UCSD-AML1 (cell line): ENCODE results near the gene RHEBL1.

Experiments
- DNase-seq: peaks from one replicate; lab custom pipeline; 2025; ENCODE audit not compliant: unreplicated experiment; lab: John Stamatoyannopoulos, UW

RHEBL1 gene, protein sequence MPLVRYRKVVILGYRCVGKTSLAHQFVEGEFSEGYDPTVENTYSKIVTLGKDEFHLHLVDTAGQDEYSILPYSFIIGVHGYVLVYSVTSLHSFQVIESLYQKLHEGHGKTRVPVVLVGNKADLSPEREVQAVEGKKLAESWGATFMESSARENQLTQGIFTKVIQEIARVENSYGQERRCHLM

DNA sequence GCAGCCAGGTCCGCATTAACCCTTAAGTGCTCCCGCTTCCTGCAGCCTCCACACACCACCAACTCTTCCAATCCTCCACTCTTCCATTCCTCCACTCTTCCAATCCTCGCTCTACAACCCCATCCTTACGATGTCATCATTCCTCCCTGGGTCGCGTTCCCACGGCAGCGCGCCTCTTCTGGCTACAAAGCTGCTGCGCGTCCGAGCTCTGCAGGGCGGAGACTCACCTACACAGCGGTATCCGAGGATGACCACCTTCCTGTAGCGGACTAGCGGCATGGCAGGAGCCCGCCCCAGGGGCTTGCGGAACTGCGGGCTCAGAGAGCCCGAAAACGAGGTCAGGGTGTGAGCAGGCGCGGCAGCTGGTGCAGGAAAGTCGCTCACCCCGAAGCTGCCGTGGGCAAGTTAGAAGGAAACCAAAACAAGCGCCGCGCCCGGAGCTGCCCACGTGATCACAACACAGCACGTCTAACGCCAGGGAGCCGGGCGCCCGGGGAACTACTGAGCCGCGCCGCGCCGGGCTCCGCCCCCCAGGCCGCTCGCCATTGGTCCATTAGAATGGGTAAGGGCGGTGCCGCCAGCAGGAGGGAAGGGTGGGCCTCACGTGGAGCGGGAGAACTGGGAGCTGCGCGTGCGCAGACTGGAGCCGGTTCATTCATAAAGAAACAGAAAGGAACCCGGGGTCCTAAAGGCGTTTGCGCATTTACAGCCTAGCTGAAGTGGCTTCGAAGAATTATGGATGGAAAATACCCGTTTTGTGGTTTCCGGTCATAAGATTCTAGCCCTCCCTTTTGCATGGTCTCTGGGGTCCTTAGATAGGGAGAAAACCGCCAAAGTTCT, at the start of gene RHEBL1:
Gene RHEBL1 (minus strand): TSS at position 473 of the 840 bp plus-strand sequence. CDS start 194 bp downstream, at position 279.
- peak; percentile 99 for DNase-seq

DNA sequence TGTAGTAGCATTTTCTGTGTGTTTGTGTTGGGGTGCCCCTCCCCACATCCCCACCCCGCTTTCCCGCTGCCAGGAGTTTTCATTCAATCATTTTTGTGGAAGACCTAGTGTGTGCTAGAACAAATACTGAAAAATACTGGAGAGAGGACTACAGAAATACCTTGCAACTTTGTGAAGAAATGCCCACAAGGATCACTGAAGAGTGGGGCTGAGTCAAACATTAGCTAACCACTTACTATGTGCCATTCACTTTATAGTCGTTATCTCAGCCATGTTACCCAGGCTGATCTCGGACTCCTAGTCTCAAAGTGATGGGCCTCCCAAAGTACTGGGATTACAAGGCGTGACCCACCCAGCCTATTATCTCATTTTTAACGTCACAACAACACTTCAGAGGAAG, 41.4 kb upstream of the RHEBL1 start:
- no peak for DNase-seq

DNA sequence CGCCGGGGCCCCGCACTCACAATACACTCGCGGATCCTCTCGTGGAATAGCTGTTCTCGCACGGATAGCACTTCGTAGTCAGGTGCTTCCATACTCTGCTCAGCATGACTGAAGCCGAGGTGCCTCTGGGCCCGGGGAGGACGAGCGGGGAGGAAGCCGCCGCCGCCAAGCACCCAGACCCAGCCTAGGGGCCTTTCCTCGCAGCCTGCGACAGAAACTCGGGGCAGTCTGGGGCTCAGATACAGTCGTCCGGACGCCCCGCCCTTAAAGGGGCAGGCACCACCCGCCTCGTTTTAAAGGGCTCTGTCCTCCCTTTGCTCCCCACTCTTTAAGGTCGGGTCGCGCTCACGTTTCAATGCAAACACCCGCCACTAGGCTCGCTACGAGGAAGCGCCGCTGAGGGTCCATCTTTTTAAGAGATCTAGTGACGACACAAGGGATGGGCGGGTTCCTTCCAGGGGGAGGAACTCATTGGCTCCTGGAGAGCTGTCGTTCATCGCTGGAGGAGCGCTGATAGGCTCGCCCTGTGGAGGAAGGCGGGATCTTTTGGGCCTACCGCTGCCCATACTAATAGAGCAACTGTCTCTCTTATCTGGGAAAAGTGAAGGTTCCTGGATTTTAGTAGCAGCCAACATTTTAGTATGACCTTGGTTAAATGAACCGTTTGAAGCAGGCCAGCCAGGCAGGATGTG, 40.8 kb upstream of the RHEBL1 start, which contains the start of gene LMBR1L:
Gene LMBR1L (minus strand): TSS at position 384 of the 692 bp plus-strand sequence. CDS start 292 bp downstream, at position 92.
- DNase-seq, result peak; percentile 93

DNA sequence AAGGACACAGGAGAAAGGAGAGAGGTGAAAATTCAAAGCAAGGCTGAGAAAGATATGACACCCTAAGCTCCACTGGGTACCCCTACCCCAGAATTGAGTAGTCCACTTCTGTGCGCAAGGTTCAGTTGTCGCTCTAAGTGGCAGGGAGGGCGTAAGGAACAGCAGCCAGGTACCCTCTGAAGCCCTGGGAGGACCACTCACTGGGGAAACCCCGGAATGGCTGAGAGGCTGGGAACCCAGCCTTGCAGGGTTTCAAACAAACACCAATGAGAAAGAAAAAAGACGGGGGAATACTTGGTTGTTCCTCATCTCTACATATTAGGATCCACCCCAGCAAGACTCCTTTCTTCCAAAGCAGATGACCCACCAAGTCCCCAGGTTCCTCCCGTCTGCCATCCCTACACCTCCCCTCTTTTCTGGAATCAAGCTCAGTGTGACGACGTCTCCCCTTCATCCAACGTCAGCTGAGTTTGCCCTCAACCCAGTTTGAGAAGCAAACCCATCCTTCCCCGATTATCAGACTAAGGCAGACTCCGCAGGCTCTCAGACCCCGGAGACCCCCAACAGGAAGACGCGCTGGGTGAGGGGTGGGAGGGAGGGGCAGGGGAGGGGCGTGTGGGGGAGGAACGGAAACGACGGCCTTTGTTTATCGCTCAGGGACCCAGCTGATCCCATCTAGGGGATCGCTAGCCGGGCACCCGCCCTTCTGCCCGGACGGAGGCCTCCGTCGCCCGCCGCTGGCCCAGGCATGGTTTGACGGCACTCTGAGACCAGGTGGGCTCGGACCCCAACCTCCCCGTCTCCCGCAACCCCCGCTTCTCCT, 40.1 kb upstream of the RHEBL1 start:
- DNase-seq, result no peak

DNA sequence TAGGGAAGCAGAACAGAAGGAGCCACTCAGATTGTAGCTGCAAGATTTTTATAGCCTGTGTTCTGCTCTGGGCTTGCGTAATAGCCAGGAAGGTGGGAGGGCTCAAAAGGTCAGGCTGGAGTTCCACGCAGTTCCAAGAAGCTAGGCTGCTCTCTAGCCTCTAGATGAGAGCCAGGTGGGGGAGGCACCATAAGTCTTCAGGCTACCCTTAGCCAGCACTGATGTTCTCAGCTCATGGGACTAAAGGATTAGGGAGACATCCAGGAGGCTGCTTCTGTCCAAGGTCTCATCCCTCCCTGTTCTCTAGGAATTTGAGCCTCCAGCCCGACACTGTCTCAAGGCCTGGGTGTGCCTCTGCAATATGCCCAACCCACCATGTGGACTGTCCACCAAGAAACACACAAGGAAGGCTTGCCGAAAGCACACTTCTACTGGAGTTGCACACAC, 39.2 kb upstream of the RHEBL1 start:
- DNase-seq, result peak; percentile 53

DNA sequence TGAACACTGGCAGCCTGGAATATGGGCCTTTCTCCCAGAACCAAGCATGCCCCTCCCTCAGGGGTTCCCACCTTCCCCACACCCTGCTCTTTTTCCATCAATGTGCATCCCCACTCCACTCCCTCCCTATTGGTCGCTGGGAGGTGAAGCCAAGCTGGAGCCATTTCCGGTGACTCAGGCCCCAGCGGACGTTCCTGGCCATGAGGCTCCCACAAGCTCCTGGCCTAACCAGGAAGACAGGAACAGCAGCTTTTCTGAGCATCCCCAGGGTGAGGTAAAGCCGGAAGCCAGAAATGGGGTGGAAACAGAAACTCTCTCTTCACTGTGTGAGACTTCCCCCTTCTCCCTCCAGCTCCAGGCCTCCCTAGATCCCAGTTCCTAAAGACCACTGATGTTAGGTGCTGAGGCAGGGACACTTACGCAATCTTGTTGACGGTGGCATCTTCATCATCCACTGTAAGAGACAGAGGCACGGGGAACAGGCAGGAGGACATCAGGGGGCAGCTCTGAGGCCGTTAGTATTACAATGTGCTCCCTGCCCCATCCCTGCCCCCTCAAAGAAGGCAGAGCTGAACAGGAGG, 35.8 kb upstream of the RHEBL1 start:
- DNase-seq, result no peak

DNA sequence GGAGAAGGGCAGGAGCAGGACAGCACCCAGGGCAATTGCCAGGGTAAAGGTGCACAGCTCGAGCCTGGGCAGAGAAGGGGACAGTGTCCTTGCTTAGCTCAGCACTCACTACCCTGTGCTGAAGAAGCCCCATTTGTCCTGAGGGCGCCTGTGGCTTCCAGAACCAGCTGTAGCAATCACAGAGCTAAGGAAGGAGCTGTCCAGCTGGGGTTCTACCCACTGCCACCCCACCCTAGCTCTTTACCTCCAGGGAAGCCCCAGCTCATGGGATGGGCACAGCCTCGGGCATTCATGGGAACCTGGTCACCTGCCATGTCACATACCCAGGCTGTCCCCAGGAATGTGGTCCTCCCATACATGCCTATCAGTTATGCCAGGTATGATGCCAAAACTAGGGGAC, 35.0 kb upstream of the RHEBL1 start:
- DNase-seq, result no peak

DNA sequence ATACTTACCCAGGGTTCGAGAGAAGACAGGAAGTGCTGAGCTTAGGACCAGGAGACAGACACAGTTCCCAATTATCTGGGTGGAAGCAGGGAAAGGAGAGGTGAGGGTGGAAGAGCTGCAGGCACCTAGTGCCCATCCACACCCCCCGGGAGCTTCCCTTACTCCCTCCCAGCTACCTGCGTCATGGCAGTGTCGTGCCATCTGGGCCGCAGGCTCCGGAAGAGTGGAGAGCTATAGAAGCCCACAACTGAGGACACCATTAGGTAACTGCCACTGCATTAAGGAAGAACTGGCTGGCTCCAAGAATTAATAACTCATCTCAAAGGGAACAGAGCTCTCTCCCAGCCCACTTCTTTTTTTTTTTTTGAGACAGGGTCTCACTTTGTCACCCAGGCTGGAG, 30.6 kb upstream of the RHEBL1 start:
- no peak for DNase-seq

DNA sequence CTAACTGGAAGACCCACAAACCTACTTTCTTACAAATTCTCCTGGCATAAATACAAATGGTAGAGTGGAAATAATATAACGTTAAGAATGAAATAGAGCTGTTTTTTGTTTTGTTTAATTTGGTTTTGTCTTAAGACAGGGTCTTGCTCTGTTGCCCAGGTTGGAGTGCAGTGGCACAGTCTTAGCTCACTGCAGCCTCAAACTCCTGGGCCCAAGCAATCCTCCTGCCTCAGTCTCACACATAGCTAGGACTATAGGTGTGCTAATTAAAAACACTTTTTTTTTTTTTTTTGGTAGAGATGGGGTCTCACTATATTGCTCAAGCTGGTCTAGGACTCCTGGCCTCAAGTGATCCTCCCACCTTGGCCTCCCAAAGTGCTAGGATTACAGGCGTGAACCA, 28.9 kb upstream of the RHEBL1 start:
- no peak for DNase-seq

DNA sequence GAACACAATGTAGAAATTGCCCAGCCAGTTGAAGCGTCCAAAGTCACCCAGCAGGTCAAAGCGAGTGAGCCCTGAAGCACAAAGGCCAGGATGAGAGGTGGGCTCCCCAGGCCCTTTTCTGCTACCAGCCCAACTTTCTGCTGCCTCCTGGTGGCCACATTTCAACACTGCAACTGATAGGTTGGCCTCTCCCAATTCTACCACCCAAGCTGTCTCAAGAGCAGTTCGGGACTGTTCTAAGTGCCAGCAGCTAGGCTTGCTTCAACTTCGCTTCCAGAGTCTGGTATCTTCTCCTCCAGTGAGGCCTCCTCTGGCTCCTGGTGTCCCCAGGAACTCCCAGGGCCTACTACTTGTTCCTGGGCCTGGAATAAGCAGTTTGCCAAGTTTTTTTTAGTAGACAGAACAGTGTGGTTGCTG, 28.3 kb upstream of the RHEBL1 start:
- peak; percentile 52 for DNase-seq

DNA sequence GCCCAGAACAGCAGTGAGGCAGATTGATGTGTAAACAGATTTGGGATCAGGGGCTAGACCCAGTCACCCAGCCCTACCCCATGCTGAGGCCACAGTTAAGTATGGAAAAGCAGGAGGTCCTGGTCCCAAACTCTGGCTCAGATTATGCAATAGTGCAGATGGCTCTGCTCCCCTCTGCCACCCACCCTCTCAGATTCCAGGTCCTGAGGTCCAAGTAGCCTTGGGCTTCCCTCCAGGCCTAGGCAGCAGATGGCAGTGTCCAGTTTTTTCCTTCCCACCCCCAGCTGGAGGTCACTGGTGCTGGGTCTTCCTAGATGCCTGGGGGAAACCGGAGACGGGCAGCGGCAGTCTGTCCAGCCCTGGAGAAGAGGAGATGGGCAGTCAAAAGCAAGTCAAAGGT, 27.6 kb upstream of the RHEBL1 start:
- no peak for DNase-seq

DNA sequence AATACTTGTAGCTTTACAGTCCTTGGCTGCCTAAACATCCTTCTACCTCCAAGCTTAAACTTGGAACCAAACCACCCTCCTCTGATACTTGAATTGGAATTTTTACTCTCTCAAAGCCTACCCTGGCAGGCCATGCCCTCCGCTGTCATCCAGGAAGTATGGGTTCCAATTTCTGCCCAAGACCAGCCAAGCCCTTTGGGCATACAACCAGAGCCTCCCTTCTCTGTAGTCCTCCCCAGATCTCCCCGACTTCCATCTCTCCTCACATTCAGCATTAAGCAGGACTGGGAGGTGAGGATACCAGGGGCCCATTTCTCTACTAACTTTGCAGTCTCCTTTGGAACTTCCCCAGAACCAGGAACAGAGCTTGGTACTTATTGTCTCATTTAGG, 25.2 kb upstream of the RHEBL1 start:
- DNase-seq, result no peak

DNA sequence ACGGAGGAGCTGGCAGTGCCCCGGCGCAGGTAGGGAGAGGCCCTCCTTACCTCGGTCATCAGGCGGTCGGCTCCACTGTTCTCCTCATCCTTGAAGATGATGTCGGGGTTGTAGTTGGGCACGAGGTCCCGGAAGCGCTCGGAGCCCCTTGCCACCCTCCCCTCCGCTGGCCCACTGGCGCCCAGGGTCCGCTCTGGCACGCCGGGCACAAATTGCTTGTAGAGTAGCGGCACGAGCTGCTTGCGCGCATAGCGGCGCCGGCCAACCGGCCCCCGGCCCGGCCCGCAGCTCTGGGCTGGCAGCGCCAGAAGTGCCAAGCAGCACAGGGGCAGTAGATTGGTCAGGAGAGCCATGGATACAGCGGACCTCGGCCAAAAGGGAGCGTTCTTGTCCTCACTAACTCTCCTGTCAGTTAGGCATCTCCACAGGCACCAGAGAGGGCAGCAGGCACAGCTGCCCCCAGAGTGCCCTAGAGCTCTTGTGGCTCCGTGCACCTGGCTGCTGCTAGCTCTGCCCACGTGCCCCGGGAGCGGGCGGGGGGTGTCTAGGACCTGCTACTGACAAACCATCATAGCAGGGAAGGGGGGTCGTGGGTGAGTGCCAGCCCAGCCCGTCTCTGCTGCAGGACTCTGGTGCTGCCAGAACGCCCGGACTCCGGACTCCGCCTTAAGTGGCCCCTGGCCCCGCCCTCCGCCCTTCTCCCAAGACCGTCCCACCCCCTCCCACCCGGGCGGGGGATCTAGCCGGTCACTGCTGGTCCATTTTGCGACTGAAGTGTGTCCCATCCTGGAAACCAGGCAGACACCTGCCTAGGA, 24.6 kb upstream of the RHEBL1 start, which contains the start of gene DHH:
Gene DHH (minus strand): TSS at position 642 of the 815 bp plus-strand sequence. CDS start 289 bp downstream, at position 353.
- DNase-seq, result no peak

DNA sequence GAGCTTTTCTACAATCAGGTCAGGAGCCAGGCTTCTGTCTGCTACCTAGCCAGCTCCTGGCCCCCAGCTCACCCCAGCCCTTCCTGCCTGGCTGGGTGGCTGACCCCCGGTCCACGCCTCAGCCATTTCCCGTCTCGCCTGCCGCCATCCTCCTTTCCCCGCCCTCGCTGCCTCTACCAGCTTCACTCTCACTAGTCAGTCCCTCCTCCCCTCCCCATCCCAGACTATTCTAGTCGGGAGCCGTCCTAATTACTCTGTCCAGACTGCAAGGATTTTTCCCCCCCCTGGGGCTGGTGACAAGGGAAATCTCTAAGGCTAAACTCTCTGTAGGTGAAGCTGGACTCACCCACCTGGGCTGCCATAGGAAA, 24.0 kb upstream of the RHEBL1 start:
- no peak for DNase-seq

DNA sequence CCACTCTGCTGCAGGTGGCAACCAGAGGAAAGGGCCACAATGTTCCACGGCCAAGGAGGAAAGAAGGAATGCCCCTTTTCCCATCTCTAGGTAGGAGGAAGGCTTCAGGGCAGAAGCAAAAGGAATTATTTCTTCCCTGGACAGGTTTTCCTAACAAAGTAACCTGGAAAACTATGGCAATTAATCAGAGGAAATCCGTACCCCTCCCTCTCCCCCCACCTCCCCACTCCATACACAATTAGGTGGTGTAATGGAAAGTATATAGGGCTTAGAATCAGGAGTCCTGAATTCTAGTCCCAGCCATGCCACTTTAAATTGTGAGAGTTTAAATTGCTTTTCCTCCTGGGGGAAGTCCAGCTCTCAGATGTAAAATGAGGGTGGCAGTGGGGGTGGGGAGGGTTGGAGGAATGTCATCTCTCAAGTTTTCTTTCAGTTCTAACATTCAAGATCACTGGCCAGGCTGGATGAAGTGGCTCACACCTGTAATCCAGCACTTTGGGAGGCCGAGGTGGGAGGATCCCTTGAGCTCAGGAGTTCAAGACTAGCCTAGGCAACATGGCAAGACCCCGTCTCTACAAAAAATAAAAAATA, 23.1 kb upstream of the RHEBL1 start:
- DNase-seq, result no peak

DNA sequence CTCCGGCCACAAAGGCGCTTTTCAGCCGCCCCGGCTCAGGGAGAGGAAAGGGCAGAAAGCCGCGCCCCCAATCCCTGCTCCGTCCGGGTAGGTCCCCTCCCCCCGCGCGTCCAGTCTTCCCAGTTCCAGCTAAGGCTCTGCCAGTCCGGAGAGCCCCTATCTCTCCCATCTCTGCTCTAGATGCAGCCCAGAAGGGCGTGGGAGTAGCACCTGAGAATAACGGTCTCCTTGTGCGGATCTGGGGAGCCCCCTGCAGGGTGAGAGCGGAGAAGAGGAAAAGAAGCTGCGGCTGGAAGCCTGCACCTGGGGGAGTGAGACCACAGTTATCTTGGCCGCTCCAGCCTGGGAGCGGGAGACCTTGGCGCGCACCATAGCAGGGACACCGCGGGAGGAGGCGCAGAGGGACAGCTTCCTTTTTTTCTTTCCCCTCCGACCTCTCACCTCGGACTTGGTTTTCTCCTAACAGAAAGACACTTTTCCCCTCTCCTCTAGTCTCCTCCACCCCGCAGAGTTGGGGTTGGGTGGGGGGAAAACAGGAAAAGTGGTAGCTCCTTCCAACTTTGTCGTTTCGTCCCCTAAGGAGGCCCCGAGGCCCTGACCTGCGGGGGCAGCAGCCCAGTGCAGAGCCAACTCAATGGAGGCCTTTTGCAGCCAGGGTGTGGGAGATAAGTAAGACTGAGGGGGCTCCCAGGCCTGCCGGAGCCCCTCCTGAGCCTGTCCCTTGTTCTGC, 22.5 kb upstream of the RHEBL1 start:
- peak; percentile 60 for DNase-seq

DNA sequence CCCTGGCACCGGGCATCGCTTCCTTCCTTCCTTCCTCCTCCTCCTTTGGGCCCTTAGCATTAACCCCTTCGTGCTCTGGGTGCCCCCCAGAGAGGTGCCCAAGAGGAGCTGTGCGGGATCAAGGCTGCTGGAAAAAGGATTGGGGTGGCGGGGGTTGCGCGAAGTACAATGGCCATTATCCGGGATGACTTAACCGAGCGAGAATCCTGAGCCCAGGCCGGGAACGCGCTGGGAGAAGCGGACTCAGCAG, 22.0 kb upstream of the RHEBL1 start:
- no peak for DNase-seq

DNA sequence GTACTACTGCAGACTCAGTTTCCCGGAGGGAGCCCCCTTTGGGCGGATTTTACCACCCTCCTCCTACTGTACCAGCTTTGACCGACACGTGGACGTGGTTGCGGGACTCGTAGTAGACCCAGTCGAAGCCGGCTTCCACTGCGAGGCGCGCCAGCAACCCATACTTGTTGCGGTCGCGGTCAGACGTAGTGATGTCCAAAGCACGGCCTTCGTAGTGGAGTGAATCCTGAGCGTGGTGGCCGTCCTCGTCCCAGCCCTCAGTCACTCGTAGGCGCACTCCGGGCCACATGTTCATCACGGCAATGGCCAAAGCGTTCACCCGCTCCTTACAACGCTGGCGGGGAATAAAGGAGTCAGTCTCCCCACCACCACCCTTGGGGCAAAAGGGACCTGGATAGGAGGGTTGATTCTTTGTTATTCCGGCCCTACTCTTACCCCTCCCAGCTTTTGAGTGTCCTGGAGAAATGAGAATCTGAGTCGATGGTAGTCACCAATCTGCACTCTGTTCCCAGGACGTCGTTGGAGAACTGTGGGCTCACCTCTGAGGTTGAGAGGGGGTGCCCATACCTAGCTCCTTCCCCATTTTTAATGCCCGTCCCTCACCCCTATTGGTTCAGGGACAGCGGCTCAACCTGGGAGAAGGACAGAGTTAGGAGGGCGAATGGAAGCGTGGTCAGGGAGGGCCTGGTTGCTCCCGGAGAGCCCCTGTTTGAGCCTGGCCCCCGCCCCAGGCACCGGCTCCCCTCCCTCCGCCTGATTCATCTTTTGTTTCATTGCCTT, 21.5 kb upstream of the RHEBL1 start:
- DNase-seq, result no peak
